Measurements from ENCODE around the gene LRPAP1.
A peak's percentile ranks its signal among the peaks of the same experiment; 100 is the strongest.

Gene LRPAP1

GRCh38 chr4:3499710-3500109 lies 32.5 kb downstream of the LRPAP1 start:
- no peak for DNase-seq

GRCh38 chr4:3498901-3499510 lies 33.2 kb downstream of the LRPAP1 start:
- no peak for DNase-seq

GRCh38 chr4:3498407-3498806 lies 33.8 kb downstream of the LRPAP1 start:
- no peak for DNase-seq

DNA sequence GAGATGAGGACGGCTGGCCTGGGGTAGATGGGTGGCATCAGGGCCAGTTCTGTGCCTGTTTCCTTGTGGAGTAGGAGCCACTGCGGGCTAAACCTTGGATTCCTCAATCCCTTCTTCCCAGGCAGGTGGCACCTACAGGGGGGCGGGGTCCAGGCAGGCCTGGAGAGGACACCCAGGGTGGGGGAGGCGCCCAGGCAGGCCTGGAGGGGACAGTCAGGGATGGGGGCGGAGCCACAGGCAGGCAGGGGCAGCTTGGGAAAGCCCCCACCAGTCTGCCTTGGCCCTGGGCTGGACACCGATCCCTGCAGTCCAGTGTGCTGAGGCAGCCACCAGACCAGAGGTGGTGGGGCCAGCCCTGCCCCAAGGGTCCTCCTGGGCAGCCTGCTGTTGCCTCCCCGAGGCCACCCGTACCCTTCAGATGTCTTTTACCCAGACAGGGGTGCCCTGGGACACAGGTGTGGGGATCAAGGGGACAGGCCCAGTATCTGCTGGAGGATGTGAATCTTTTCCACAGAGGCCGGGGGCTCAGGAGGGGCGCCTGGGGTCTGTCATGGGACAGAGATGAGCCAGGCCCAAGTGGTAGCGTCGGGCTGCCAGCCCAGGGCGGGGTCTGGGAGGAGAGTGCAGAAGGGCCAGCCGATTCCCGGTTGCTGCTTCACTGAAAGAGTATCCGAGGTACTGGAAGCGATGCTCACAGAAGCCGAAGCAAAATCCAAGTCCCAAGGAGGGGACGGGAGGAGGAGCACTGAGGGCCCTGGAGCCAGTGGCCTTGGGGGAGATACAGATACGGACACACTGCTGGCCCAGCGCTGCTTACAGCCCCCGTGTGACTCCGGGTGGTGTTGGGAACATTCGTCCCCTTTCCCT lies 34.5 kb downstream of the LRPAP1 start:
- DNase-seq: no peak

- DNase-seq: no peak
Measured at GRCh38 chr4:3497095-3497494, 35.1 kb downstream of the LRPAP1 start.

- no peak for DNase-seq
Measured at GRCh38 chr4:3496021-3496420, 36.2 kb downstream of the LRPAP1 start.

DNA sequence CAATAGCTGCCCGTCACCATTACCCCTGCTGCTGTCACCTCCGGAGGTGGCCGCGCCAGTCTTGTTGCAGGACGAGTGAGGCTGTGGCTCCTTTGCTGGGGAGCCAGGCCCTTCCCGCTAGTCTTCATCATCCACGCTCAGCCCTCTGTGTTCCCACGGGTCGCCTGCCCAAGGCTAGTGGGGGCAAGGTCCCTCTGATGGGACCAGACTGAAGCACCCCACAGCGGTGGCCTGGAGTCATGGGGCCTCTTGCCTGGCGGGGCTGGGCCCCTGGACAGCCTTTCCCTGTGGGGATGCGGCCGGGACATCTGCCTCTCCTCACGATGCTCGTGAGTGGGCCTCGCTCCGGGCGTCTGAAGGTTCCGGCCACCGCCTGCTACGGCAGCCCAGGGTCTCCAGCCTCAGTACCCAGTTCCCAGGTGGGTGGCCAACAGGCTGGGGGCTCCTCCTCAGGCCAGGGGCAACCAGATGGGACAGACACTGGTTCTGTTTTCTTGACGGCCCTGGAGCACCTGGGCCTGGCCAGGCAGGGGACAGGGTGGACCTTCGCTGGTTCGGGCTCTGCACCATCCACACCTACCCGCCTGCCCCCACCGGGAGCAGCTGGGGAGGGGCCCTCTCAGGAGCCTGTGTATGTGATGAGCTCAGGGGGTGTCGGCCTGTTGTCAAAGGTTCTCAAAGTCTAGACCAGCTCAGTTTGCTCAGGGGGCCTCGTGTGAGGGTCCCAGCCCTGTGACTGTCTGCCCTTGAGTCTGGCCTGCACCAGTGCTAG lies 36.8 kb downstream of the LRPAP1 start:
- DNase-seq: no peak

GRCh38 chr4:3494462-3494871 lies 37.8 kb downstream of the LRPAP1 start:
- no peak for DNase-seq

GRCh38 chr4:3493720-3494461 lies 38.3 kb downstream of the LRPAP1 start:
- no peak for DNase-seq

DNA sequence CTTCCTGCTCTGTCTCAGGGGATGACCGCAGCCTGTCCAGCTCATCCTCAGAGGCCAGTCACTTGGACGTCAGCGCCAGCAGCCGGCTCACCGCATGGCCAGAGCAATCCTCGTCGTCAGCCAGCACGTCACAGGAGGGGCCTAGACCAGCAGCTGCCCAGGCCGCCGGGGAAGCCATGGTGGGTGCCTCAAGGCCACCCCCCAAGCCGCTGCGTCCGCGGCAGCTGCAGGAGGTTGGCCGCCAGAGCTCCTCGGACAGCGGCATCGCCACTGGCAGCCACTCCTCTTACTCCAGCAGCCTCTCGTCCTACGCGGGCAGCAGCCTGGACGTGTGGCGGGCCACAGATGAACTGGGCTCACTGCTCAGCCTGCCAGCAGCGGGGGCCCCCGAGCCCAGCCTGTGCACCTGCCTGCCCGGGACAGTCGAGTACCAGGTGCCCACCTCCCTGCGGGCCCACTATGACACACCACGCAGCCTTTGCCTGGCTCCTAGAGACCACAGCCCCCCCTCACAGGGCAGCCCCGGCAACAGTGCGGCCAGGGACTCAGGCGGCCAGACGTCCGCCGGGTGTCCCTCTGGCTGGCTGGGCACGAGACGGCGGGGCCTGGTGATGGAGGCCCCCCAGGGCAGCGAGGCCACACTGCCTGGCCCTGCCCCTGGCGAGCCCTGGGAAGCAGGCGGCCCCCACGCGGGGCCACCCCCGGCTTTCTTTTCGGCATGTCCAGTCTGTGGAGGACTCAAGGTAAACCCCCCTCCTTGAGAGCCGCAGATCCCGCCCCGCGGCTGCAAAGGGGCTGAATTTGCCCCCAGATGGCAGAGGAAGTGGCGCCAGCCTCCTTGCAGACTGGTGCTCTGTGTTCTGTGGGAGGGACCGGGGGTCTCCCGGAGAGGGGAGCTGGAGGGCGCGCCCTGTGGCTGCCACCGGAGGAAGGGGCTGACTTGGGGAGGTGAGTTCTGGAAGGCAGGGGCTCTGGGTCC lies 39.2 kb downstream of the LRPAP1 start:
- DNase-seq: no peak

DNA sequence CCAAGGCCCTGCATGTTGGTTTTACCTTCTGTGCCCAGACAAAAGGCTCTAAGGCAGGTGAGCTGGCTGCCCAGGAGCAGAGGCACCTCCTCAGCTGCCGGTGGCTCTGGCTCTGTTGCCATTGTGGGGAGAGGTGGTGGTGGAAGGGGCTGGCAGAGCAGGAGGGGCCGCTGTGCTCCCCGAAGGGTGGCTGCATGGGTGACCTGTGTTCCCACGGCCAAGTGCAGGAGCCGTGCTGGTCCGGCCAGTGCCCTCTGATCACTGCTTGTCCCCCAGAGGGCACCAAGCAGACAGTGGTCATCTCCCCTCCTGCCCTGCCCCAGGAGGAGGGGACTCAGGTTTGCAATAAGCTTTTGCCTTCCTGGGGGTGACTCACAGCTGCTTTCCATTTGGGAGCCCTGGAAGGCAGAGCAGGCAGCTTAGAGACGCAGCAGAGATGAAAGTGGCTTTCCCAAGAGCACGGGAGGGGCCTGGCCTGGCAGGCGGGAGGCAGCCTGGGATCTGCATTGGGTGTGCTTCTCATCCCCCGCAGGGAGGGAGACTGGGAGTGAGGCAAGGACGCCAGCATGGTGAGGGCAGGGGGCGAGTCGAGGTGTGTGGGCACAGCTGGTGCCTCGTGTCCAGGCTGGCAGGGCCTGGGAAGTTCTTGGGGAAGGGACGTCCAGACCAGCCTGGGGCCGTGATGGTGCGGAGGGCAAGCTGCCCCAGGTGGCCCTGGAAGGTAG lies 40.4 kb downstream of the LRPAP1 start:
- DNase-seq: no peak

- no peak for DNase-seq
Measured at GRCh38 chr4:3489451-3489962, 42.7 kb downstream of the LRPAP1 start.

DNA sequence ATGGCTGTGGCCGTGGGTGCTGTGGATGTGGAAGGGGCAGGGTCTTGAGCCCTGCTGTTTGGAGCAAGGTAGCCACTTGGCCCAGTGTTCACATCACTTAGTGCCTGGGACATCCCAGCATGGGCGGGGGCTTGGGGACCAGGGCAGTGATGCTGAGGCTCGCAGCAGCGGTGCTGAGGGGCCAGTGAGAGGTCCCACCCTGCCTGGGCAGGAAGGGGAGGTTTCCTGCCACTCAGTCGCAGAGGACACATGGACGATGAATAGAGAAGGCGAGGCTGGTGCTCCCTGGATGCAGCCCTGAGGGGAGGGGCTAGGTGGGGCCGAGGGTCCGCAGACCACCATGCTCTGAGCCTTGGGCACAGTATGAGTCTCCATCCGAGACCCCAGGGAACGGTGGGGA lies 43.4 kb downstream of the LRPAP1 start:
- DNase-seq: no peak

GRCh38 chr4:3487861-3488260 lies 44.4 kb downstream of the LRPAP1 start:
- DNase-seq: no peak

- DNase-seq: no peak
Measured at GRCh38 chr4:3486541-3487540, 45.4 kb downstream of the LRPAP1 start.

GRCh38 chr4:3485886-3486540 lies 46.2 kb downstream of the LRPAP1 start:
- DNase-seq: no peak

DNA sequence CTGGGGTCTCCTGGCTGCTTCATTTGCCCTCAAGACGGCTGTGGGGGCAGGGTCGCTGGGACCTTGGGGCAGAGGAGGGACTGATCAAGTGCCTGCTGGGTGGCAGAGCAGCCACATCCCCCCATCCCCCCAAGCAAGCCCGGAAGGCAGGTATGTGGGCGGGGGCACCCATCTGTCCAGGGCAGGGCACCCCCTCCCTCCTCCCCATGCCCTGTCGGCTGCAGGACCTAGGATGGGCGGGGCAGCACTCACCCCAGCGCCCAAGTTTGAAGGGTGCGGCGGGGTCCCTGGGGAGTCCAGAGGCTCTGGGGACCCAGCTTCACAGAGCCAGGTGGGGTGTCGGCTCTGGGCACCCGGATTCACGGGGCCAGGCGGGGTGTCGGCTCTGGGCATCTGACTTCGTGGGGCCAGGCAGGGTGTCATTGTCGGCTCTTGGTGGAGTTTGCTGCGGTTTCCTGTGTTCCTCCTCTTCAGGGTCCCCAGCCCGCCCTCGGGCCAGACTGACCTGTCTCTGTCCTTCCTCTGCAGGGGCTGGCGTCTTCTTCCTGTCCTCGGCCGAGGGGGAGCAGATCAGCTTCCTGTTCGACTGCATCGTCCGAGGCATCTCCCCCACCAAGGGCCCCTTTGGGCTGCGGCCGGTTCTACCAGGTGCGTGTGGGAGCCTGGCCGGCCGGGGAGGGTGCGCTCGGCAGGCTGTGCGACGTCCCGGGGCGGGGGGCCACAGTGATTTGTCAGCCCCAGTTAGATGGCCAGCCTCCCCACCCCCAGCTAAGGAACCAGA lies 47.0 kb downstream of the LRPAP1 start:
- peak; percentile 68 for DNase-seq
